Effector CD4-positive, alpha-beta T cell (primary cell): ENCODE results near the gene GREM2. TPM values are rescaled to one million over a fixed set of nuclear protein-coding genes. Genes with fewer than 3 reads are reported as not detected.
A peak's percentile ranks its signal among the peaks of the same experiment; 100 is the strongest.

Source experiments
- DNase-seq: peaks from one replicate; pipeline ENCODE4 v3.0.0-alpha.2; 2020
- total RNA-seq: gene quantifications from one replicate; lab custom pipeline; 2026; lab: John Stamatoyannopoulos, UW

The GREM2 gene
- not detected for total RNA-seq

DNA sequence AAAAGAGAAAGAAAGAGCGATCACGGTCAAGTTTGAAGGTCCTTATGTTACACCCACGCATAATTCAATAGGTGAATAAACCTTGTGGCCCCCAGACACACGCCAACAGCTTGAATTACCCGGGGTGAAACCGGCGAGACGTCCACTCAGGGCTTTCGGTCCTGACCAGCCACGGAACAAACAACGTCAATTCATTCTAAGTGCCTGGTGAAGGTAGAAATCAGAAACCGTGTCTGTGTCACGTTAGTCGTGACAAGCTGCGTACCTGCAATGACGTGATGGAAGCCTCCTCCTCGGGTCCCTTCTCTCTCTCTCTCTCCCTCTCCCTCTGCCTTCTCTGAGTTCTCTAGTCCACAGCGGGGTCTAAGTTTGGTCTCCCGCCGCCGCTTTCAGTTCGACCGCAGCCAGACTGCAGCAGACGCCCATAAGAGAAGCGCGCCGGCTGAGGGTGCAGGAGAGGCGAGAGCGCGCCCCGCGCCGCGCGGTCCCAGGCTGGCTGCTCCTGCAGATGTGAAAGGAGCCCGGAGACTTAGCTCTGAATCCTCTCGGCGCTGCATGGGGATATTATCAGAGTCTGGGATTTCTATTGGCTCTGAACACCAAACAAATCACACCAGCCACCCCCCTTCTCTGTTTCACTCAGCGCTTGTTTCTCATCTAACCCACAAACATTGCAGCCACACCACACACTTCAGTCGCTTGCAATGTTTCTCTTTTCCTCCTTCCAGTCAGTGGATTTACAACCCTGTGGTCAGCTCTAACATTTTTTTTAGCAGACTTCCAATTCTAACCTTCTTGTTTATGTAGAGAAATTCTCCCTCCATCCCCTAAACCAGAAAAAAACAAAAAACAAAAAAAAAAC lies at the start of gene GREM2:
TSS of gene GREM2 (minus strand) at position 537 of the 862 bp plus-strand sequence. CDS start 118,680 bp downstream, outside the sequence.
- peak; percentile 2 for DNase-seq

DNA sequence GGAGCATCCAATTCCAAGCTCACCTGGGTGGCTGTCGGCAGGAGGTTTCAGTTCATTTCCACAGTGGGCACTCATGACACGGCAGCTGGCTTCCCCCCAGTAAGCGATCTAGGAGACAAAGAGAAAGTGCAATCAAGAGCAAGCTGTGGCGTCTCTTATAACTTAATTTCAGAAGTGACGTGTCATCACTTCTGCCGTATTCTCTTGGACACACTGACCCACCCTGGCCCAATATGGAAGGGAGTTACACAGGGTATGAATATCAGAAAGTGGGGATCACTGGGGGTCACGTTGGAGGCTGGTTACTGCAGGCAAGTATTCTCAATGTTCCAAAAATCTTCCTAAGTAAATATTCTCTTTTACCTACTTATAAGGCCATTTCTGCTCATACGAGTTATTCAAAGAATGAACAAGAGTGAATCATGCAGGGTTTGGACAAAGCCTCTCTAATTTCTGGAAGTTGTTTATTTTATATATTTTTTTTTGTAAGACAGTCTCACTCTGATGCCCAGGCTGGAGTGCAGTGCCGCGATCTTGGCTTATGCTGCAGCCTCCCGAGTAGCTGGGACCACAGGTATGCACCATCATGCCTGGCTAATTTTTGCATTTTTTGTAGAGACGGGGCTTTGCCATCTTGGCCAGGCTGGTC lies 46.5 kb upstream of the GREM2 start:
- no peak for DNase-seq

DNA sequence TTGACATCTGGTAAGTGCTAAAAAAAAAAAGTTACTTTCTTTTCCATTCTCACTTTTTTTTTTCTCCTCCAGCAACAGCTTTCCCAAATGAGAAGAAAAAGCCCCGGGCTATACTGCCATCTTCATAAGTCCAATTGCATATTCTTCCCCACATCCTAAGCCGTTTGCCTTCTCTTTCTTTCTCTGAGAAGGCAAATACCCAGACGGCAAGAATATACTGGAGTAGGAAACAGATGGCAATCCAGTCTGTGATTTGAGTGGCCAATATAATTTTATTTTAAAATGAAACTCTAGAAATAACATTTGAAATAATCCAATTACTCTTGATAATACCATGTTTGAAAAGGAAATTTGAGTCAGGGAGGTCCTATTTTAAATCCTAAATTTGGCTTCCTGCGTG lies 44.6 kb upstream of the GREM2 start:
- DNase-seq, result no peak

DNA sequence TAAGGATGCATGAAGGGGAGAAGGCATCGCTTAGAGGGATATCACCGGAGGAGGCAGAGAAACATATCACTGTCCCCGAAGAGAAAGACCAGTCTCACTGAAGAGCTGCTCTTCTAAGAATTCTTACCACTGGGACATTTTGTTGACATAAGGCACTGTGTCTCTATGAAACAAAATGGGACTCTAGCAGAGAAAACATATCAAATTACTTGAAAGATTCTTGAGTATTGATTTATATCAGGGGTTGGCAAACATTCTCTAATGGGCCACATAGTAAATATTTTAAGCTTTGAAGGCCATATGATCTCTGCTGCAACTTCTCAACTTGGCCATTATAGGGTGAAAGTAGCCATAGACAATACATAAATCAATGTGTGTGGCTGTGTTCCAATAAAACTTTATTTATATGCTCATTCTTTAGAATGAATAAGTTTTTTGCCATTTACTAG lies 41.0 kb upstream of the GREM2 start:
- DNase-seq, result no peak

DNA sequence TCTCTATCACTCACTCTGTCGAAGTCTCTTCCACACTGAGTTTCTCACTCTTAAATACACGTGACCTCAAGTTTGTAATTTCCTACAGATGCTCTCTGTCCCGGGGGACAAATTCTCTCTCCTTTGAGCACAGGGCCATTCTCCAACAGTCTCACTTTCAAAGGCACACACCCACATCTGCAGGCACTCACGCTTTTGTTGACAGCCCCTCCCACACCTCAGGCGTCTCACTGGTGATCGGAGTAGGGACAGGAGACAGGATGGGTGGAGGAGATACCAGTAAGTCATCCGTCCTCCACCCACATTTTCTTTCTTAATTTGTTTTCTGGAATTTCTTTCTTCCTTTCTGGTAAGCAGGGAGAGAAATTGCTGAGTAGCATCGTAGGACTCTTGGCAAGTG lies 40.6 kb upstream of the GREM2 start:
- DNase-seq, result no peak

DNA sequence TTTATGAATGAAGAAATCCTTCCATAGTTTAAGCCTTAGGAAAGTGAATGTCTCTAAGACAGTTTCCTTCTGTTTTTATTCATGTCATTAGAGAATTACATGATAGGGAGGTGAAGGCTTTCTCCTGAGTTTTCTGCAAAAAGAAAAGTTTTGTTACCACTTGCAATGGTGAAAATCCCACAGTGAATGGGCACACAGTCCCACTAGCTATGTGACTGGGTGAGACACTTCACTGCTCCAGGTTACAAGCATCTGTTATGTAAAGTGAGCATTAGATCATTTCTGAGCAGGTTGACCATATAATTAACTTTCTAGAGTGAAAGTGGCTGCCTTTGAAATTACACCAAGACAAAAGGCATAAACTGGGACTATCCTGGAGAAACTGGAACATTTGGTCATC lies 38.9 kb upstream of the GREM2 start:
- DNase-seq, result no peak

DNA sequence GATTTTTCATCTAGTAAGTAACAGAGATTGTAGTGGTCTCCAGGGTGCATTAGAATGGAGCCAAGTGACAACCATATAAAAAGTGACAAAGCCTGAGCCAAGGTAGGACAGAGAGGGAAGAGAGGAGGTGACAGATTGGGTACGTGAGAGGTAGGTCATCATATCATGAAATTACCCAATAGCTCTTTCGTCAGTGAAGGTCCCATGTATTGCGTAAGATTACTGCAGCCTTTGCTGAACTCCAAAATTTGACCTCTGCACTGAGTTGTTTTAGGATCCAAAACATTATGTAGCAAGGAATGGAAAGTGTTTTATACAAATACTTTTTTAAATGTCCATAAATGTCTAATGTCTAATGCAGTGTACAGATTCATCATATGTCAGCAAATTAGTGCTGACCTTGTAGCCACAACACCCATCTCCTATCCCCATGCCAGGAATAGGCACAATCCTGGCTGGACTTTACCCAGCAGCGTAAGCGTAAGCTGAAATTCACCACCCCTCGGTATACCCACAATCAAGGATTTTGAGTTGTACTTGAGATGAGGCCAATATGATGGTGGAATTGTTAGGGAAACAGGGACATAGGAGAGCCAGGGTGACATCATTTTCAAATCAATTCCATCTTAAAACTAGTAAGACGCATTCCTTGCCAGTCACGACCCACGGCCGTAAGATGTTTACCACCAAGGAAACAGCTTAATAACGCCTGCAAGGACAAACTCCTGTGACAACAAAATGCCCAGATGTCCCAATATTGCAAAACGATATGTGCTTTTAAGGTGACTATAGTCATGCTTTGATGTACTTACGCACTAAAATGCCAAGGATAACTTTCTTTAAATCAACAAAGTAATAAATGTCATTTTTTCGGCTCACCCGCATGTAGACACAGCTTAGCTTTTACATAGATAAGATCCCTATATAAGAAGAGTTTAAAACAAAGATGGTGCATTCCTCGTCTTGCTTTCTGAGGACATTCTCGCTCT lies 38.1 kb upstream of the GREM2 start:
- DNase-seq, result no peak

DNA sequence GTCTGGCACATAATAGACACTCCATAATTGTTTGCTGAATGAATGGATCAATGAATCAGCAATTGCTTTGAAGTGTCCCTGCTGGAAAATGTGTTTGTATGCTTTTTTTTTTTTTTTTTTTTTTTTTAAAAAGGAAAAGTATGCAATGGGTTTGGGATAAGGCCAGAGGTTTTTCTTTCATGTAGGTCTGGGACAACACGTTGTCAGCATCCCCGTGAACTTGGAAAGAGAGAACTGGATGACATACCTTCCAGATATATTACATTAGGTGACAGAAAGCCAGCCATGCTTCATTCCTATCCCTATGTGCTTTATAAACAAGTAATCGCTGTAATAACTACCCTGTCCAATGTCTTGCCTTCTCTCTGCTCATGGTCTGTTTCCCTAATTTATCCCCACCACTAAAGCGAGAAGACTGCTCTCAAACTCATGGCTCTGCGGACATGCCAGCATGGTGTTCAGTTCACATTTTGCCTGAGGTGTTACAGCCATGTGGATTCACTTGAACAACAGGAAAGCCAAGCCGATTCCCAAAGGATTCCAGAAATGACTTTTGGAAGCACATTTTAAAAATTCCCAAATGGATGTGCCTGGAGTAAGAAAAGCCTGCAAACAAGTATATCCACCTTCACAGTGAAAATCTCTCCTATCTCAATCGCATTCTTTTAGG lies 34.8 kb upstream of the GREM2 start:
- no peak for DNase-seq

DNA sequence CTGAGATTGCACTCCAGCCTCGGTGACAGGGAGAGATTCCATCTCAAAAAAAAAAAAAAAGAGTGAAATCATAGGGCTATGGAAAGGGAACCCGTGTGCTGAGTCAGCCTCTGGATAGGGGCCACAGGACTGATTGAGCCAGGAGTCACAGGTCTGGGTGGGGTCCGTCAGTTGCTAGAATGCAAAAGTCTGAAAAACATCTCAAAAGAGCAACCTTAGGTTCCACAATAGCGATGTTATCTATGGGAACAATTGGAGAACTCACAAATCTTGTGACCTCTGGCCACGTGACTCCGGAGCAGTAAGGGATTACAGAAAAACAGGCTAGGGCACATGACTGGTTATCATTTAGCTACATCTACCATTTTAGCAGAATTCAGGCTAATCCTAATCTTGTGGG lies 32.8 kb upstream of the GREM2 start:
- DNase-seq, result no peak

DNA sequence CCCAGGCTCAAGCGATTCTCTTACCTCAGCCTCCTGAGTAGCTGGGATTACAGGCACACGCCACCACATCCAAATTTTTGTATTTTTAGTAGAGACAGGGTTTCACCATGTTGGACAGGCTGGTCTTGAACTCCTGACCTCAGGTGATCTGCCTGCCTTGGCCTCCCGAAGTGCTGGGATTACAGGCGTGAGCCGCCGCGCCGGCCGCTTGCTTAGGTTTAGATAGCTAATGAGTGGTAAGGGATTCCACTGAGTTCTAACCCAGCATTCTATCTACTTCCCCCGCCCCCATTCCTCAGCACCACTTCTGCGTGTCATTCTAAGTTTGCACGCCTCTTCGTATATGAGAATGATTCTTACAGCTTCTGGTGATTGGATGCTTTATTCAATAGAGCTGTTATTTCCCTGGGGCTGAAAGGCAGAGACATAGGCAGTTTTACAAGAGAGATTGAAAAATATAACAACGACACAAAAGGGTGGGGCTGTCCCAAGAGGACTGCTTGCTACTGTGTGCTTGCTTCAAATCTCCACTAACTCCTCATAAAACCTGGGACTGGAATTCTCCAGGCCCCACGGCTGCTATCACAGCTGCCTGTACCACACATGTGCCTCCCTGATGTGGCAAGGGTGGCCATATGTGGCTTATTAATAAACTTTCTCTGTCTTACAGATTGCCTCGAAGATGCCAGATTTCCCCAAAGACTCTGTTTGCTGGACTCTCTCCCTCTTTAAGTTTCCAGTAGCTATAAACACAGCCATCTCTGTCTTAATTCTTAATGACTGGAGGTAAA lies 23.7 kb upstream of the GREM2 start:
- no peak for DNase-seq

DNA sequence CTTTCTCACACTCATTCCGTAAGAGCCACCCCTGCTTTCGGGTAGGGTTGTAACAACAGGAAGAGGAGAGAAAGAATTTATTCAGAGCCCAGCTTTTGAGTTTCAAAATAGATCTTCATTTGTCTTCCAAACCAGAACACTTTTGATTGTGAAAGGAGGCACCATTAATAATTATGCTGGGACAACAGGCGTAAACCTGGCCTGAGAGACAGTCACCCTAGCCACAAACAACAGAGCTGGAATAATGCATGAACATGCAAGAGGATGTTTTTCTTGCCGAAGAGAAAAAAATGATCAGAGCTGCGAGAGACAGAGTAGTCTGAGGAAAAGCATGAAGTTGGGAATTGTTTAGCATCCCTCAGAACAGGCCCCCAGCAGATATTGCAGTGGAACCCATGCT lies 18.5 kb upstream of the GREM2 start:
- DNase-seq, result no peak

DNA sequence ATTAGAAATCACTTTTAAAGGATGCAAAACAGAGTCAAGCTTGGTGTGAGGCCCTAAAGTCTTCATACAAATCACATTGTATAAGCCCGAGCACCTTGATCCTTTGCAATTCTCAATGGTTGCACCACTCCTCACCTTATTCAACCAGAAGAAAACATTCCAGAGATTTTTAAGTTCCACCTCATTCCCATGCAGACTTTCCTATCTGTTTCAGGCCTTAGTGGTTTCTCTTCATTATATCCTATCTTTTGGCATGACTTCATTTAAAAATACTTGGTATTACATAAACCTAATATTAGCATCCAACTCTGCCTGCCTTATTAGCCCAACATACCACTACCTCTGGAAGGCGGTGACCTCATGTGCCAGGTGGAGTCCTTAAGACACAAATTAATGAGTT lies 9.3 kb upstream of the GREM2 start:
- no peak for DNase-seq

DNA sequence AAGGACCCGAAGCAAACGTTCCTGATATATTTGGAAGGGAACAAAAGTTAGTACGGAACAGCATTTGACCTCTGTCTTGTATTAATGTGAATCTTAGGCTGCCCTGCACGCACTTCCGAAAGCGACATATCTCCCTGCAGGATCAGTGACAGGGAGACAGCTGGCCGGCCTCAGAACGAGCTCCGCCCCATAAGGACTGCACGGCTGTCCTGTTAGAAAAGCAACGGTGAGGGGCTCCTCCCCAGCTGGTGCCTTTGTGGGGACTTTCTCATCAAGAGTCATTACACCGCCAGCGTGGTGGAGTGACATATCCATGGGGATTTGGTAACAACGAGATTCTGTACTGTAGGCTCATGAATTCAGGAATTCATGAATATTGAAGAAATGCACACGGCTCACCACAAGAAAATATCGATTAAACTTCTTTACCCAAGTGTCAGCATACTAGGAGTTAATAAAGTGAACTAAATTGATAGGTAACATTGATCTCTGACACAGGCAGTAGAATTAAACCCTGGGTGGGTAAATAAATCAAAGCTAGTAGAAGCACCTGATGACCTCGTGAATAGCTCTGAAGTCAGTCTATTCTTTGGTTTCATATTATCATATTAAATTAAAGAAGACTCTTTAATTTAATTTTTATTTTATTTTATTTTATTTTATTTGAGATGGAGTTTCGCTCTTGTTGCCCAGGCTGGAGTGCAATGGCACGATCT lies 8.1 kb upstream of the GREM2 start:
- DNase-seq, result no peak

DNA sequence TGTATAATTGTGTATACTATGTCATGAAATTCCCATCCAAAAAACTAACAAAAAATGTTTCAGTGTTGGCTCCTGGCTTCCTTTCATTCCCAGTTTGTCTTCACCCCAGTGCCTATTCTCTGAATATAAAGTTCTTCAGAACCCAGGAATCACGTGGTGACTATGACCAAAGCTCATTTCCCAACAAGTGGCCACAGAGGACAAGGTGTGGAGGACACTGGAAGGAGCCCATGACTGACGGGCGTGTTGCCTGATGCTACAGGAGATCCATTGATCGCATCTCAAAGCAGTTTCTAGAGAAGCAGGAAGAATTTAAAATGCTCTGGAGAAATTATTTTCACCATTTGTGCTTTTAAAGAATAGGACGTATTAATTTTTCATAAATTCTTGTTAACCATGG lies 7.4 kb upstream of the GREM2 start:
- no peak for DNase-seq

DNA sequence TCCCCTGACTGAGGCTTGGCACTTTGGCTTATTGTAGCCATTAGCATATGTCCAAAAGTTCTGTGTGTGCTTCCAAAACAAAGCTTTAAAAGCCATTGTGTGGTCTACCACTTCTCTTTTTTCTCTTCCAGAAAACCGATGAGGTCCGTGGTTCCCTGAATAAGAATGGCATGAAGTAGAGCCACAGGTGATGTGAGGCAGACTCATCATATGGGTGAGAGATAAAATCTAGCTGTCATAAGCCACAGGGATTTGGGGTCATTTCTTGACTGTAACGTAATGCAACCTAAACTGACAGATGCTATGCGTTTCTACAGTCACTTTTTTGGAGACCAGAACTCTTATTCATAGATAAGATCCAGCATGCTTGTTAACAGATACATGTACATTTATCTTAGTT lies 7.0 kb upstream of the GREM2 start:
- DNase-seq, result no peak

DNA sequence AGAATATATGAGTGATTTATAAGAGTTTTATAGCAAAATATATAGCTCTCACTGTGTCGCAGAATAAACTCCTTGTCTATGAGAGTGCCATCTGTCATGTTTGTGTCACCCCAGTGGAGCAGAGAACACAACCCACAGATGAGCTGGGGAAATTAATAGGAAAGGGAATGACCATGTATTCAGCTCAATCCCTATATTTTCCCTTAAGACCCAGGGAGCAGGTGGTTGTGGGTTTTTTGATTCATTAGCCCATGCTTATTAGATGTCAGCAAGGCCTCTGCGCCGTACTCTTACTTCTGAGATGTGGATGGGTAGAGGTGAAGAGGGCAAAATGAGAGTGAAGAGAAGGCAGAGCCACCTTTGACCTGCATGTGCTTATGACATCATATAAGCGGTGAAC lies 4.1 kb upstream of the GREM2 start:
- no peak for DNase-seq

DNA sequence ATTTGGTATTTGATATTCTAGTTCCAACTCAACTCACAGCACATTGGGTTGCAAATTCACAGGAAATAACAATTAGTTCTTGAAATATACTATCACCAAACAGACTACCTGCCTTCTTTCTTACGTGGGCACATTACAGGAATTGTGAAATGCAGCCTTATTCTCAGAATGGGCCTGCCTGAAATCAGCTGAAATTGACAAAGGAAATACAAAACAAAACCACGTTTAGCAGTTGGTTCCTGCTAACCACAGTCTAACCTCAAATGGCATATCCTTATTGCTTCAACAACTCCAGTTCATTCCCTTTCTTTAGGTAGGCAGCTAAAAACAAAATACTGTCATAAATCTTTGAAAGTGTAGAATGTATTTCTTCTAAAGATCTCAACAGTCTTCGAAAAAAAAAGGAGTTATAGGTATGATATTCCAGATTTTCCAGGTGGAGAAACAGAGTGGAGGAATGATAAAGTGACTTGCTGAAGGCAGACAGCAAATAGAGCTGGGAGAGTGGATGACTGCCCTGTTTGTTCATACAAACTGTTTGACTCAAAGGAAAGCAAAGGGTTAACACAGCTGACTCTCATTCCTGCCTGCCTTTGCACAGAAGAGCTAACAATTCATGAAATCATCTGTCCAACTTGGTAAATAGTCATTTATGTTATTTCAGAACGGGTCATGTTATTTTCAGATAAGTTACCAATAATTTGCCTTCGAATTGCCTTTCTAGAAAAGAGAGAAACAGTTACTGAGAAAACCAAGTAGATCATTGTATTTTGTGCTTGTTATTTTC lies 1.6 kb upstream of the GREM2 start:
- no peak for DNase-seq

DNA sequence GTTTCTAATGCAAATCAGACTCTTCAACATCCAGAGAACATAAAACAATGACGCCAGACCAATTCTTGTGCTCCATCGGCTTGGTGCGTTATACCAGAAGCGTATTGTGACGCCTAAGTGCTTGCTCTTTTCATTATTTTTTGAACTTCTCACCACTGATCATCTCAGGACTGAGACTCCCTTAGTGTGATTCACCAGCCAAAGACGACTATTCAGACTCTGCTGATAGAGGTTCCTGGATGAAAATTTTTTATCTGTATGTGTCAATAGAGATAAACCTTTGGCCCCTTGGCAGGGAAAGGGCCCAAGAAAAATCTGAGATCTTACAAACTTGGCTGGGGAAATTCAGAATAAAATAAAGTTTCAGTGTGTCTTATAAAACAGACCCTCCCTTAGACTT lies 856 bp upstream of the GREM2 start:
- no peak for DNase-seq

DNA sequence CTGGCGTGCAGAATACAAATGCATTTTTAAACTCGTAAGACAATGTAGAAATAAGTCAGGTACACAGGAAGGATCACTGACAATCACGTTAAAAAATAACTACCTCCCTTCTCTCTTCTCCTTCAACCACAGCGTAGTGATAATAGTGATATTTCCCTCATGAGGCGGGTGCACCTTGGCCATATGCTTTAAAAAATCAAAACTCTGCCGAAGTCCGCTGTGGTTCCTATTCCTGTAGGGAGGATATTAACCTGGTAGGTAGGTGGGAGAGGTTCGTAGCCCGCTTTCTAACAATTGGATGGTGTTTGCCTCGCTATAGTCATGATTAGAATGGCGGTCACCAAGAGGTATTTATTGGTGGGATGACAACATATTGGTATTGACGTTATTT lies 732 bp downstream of the GREM2 start:
- no peak for DNase-seq

DNA sequence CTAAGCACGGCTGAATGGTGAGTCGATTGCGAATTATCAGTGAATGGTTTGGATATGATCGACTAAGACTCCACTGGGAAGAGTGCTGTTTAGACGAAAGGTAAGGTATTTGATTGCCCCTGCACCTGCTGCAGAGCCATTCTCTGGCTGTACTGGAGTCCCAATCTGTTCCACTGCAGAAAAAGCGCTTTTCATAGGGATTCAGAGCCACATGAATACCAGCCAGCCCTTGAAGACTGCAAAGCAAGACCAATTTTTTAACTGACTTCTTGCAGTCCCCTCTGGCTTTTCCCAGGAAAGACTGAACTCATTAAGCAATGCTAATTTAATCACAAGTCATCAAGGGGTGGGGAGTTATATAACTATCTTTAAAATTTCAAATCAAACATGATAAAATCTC lies 1.3 kb downstream of the GREM2 start:
- DNase-seq, result no peak
